GM12872 (cell line): ENCODE measurements around the gene CLN6.

ENCODE experiments used
- TF ChIP-seq, protein P1 (sequence below): IDR thresholded peaks from 3 replicates; pipeline ENCODE4 v1.5.1; 2011; ENCODE audit warnings: low read depth, mild to moderate bottlenecking, low read length, moderate library complexity; ENCODE audit not compliant: insufficient read depth

CLN6 gene

DNA sequence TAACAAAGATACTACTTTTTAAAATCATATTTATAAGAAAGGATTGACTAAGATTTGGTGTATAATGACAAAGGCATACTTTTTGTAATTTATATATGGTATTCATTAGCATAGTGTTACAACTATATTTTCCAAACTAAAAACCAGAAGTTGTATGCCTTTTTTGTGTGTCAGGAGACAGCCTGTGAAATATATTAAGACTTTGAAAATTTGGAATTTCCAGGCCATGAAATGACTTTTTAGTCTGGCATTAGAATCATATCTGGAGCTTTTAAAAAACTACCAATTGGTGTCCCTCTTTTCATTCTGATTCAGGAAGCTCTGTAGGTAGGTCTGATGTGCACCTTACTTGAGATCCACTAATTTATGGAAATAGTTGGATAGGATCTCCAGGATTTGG is 66.3 kb downstream of the CLN6 start:
- TF ChIP-seq, protein P1, sequence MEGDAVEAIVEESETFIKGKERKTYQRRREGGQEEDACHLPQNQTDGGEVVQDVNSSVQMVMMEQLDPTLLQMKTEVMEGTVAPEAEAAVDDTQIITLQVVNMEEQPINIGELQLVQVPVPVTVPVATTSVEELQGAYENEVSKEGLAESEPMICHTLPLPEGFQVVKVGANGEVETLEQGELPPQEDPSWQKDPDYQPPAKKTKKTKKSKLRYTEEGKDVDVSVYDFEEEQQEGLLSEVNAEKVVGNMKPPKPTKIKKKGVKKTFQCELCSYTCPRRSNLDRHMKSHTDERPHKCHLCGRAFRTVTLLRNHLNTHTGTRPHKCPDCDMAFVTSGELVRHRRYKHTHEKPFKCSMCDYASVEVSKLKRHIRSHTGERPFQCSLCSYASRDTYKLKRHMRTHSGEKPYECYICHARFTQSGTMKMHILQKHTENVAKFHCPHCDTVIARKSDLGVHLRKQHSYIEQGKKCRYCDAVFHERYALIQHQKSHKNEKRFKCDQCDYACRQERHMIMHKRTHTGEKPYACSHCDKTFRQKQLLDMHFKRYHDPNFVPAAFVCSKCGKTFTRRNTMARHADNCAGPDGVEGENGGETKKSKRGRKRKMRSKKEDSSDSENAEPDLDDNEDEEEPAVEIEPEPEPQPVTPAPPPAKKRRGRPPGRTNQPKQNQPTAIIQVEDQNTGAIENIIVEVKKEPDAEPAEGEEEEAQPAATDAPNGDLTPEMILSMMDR: no peak

DNA sequence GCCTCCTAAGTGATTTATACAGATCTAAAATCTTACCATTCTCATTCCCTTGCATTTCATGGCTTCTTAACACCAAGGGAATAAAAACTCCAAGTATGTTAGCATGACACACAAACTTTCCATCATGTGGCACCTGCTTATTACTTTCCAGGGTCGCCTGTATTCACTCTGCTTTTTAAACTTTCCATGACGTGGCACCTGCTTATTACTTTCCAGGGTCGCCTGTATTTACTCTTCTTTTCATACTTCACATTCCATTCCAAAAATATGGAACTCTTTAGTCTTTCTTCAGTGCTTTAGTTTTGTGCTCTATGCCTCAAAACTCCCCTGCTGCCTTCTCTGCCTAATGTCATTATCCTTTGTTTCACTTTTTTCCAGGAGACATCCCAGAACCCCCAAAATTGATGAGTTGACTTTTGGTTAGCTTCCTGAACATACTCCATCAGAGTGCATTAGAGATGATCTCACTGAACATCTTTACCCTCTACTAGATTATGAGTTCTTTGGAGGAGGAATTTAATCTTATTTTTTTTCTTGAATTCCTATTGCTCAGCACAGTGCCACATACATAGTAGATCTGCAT is 71.4 kb downstream of the CLN6 start:
- TF ChIP-seq, protein P1: no peak

DNA sequence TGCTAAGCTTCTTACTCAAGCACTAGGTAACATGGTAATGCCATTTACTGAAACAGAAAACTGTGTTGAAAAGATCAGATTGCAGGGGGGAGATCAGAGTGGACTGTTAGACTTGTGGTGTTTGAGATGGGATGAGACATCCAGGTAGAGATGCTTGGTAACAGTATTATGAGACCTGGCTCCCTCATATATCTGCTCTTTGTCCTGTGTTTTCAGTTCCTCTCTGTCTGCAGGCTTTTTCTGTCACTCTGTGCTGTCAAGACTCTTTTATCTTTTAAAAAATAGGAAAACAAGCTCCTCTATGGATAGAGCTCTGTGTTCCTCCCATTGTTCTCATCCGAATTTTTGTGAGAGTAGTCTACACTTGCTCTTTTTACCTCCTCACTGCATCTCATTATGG is 72.5 kb downstream of the CLN6 start:
- TF ChIP-seq, protein P1: no peak
